ENCODE measurements around the gene PPFIA4.

Gene PPFIA4

GRCh38 chr1:203063287-203063686 is 37.0 kb downstream of the PPFIA4 start:
- in situ Hi-C loops (cut with MboI; ENCODE audit: low sequenced_read_pairs, unreplicated experiment) = no loop called here
- no peak for TF ChIP-seq CTCF (IDR thresholded peaks at IDR 0.05; ENCODE audit: borderline replicate concordance, control extremely low read depth, extremely low read depth, insufficient read depth, missing control alignments)
- no peak for DNase-seq (ENCODE audit: low spot score)

GRCh38 chr1:203065191-203065590 is 38.9 kb downstream of the PPFIA4 start:
- in situ Hi-C loops (cut with MboI; ENCODE audit: low sequenced_read_pairs, unreplicated experiment) = no loop called here
- DNase-seq (ENCODE audit: low spot score) = no peak
- TF ChIP-seq CTCF (IDR thresholded peaks at IDR 0.05; ENCODE audit: borderline replicate concordance, control extremely low read depth, extremely low read depth, insufficient read depth, missing control alignments) = no peak

- DNase-seq (ENCODE audit: low spot score) = no peak
- in situ Hi-C loops (cut with MboI; ENCODE audit: low sequenced_read_pairs, unreplicated experiment) = no loop called here
- TF ChIP-seq CTCF (IDR thresholded peaks at IDR 0.05; ENCODE audit: borderline replicate concordance, control extremely low read depth, extremely low read depth, insufficient read depth, missing control alignments) = no peak
Measured at GRCh38 chr1:203065986-203066385, 39.7 kb downstream of the PPFIA4 start.

GRCh38 chr1:203066965-203067364 is 40.7 kb downstream of the PPFIA4 start:
- no peak for DNase-seq (ENCODE audit: low spot score)
- TF ChIP-seq CTCF (IDR thresholded peaks at IDR 0.05; ENCODE audit: borderline replicate concordance, control extremely low read depth, extremely low read depth, insufficient read depth, missing control alignments) = no peak
- in situ Hi-C loops (cut with MboI; ENCODE audit: low sequenced_read_pairs, unreplicated experiment) = no loop called here

GRCh38 chr1:203069030-203069747 is 42.9 kb downstream of the PPFIA4 start:
- DNase-seq (ENCODE audit: low spot score) = no peak
- no peak for TF ChIP-seq CTCF (IDR thresholded peaks at IDR 0.05; ENCODE audit: borderline replicate concordance, control extremely low read depth, extremely low read depth, insufficient read depth, missing control alignments)
- in situ Hi-C loops (cut with MboI; ENCODE audit: low sequenced_read_pairs, unreplicated experiment) = no loop called here

- DNase-seq (ENCODE audit: low spot score) = no peak
- in situ Hi-C loops (cut with MboI; ENCODE audit: low sequenced_read_pairs, unreplicated experiment) = no loop called here
- no peak for TF ChIP-seq CTCF (IDR thresholded peaks at IDR 0.05; ENCODE audit: borderline replicate concordance, control extremely low read depth, extremely low read depth, insufficient read depth, missing control alignments)
Measured at GRCh38 chr1:203072002-203072602, 45.8 kb downstream of the PPFIA4 start.

Data from GM13976 (cell line).